ENCODE results near the gene LRMDA.

GRCh38 chr10:76329891-76330575 is 898.6 kb downstream of the LRMDA start:
- TF ChIP-seq, protein P1, sequence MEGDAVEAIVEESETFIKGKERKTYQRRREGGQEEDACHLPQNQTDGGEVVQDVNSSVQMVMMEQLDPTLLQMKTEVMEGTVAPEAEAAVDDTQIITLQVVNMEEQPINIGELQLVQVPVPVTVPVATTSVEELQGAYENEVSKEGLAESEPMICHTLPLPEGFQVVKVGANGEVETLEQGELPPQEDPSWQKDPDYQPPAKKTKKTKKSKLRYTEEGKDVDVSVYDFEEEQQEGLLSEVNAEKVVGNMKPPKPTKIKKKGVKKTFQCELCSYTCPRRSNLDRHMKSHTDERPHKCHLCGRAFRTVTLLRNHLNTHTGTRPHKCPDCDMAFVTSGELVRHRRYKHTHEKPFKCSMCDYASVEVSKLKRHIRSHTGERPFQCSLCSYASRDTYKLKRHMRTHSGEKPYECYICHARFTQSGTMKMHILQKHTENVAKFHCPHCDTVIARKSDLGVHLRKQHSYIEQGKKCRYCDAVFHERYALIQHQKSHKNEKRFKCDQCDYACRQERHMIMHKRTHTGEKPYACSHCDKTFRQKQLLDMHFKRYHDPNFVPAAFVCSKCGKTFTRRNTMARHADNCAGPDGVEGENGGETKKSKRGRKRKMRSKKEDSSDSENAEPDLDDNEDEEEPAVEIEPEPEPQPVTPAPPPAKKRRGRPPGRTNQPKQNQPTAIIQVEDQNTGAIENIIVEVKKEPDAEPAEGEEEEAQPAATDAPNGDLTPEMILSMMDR (IDR thresholded peaks at IDR 0.05), result no peak
- TF ChIP-seq POLR2AphosphoS5 (IDR thresholded peaks at IDR 0.05), result no peak
- TF ChIP-seq EP300 (IDR thresholded peaks at IDR 0.05; ENCODE audit: low read depth), result no peak

All from transverse colon (tissue), 4 donors.